B cell (primary cell): ENCODE results near the gene HABP2. TPM values are rescaled to one million over a fixed set of nuclear protein-coding genes. Genes with fewer than 3 reads are reported as not detected.

Experiments used
- ATAC-seq: fragments of 200-7000 bp; cut with Tn5 transposase; one replicate; pipeline ENCODE4 v1.10.0; 2021; ENCODE audit warnings: low read depth, mild to moderate bottlenecking, moderate number of reproducible peaks, moderate library complexity
- CTCF ChIA-PET: fragments of 350-600 bp; sonication (Branson Sonifier 250); formaldehyde crosslinking; loops from one replicate; lab custom pipeline; 2021; ENCODE audit warnings: antibody characterized with exemption, inconsistent platforms; lab: Charles Lee
- POLR2A ChIA-PET: fragments of 350-600 bp; sonication (Branson Sonifier 250); formaldehyde crosslinking; loops from one replicate; lab custom pipeline; 2021; ENCODE audit warnings: antibody characterized with exemption; lab: Charles Lee
- DNase-seq: peaks from one replicate; pipeline ENCODE4 v3.0.0; 2013
- H2AFZ ChIP-seq: 2 replicates; pipeline ENCODE4 v1.6.1; 2012; ENCODE audit warnings: mild to moderate bottlenecking, low read depth, low read length; ENCODE audit not compliant: insufficient read depth, poor library complexity, severe bottlenecking
- H3K27ac ChIP-seq, 2 donors: 1 replicate in 1 of 2; 2 replicates in 1 of 2; pipeline ENCODE4 v1.5.1; 2012 to 2013; ENCODE audit warnings: low read length in 2 of 2, mild to moderate bottlenecking in 2 of 2, moderate library complexity in 1 of 2
- H3K27me3 ChIP-seq, 4 experiments: fragments of 200-600 bp in 1 of 4; sonication (generic) in 1 of 4; replicated peaks in 1 of 4; 1 replicate in 2 of 4; 2 replicates in 2 of 4; pipeline versions ENCODE4 v1.6.1 to v1.7.0; 2013 to 2016; ENCODE audit warnings: low read length in 3 of 4, mild to moderate bottlenecking in 2 of 4, mixed read lengths in 1 of 4, moderate library complexity in 1 of 4; ENCODE audit not compliant: insufficient read depth in 4 of 4, control insufficient read depth in 3 of 4; ENCODE audit errors: control extremely low read depth in 1 of 4
- H3K36me3 ChIP-seq, 2 experiments: replicated peaks in 1 of 2; 1 replicate in 1 of 2; 2 replicates in 1 of 2; pipeline versions ENCODE4 v1.6.1 to v1.7.1; 2013; ENCODE audit warnings: low read length in 1 of 2; ENCODE audit not compliant: insufficient read depth in 2 of 2, control insufficient read depth in 1 of 2; ENCODE audit errors: control extremely low read depth in 1 of 2, extremely low read depth in 1 of 2
- H3K4me1 ChIP-seq, 2 donors: fragments of 200-600 bp in 1 of 2; sonication (generic) in 1 of 2; 1 replicate in 1 of 2; 2 replicates in 1 of 2; pipeline versions ENCODE4 v1.5.1 to v1.6.1; 2013 to 2017; ENCODE audit warnings: low read length in 2 of 2; ENCODE audit not compliant: control insufficient read depth in 2 of 2, insufficient read depth in 2 of 2
- H3K4me2 ChIP-seq: replicated peaks from 2 replicates; pipeline ENCODE3; 2012; ENCODE audit warnings: mild to moderate bottlenecking, low read depth, low read length; ENCODE audit not compliant: poor library complexity, severe bottlenecking
- H3K4me3 ChIP-seq, 5 experiments: fragments of 200-600 bp in 1 of 5; sonication (generic) in 1 of 5; 1 replicate in 3 of 5; 2 replicates in 2 of 5; pipeline versions ENCODE4 v1.5.1 to v1.7.0; 2011 to 2016; ENCODE audit warnings: low read length in 4 of 5, mild to moderate bottlenecking in 4 of 5, low read depth in 2 of 5, control low read depth in 1 of 5, moderate library complexity in 1 of 5; ENCODE audit not compliant: insufficient read depth in 1 of 5; ENCODE audit errors: control extremely low read depth in 1 of 5, extremely low read depth in 1 of 5
- H3K79me2 ChIP-seq: fragments of 200-600 bp; sonication (generic); one replicate; pipeline ENCODE4 v1.6.0; 2016; ENCODE audit warnings: low read length; ENCODE audit not compliant: control insufficient read depth, insufficient read depth
- H3K9ac ChIP-seq: fragments of 200-600 bp; sonication (generic); 2 replicates; pipeline ENCODE4 v1.6.1; 2017; ENCODE audit warnings: mild to moderate bottlenecking, low read length, moderate library complexity
- H3K9me3 ChIP-seq, 3 donors: one replicate each; pipeline versions ENCODE4 v1.6.1 to v1.7.1; 2013; ENCODE audit warnings: low read length in 2 of 3; ENCODE audit not compliant: control insufficient read depth in 2 of 3, insufficient read depth in 1 of 3; ENCODE audit errors: control extremely low read depth in 1 of 3
- H4K20me1 ChIP-seq: 2 replicates; pipeline ENCODE4 v1.6.0; 2012; ENCODE audit warnings: mild to moderate bottlenecking, low read length; ENCODE audit not compliant: insufficient read depth, control insufficient read depth, poor library complexity, severe bottlenecking
- H3K27ac Mint-ChIP-seq: one replicate; pipeline ENCODE4 v1.8.0; 2021; ENCODE audit warnings: mixed read lengths
- H3K27me3 Mint-ChIP-seq: one replicate; pipeline ENCODE4 v1.8.0; 2021; ENCODE audit warnings: mixed read lengths
- H3K4me1 Mint-ChIP-seq: one replicate; pipeline ENCODE4 v1.8.0; 2021; ENCODE audit warnings: mixed read lengths
- H3K4me3 Mint-ChIP-seq: one replicate; pipeline ENCODE4 v1.8.0; 2021; ENCODE audit warnings: mixed read lengths
- H3K9me3 Mint-ChIP-seq: one replicate; pipeline ENCODE4 v1.8.0; 2022; ENCODE audit warnings: mixed read lengths; ENCODE audit not compliant: insufficient read depth
- CTCF ChIP-seq: fragments of 200-600 bp; IDR thresholded peaks from one replicate; pipeline ENCODE4 v1.8.0; 2022; ENCODE audit warnings: antibody characterized with exemption, mild to moderate bottlenecking
- EZH2 ChIP-seq: IDR thresholded peaks from 2 replicates; pipeline ENCODE4 v1.6.1; 2012; ENCODE audit warnings: borderline replicate concordance, low read depth, mild to moderate bottlenecking, moderate library complexity, low read length; ENCODE audit not compliant: insufficient read depth, poor library complexity, severe bottlenecking
- WGBS: methylation state at CpG from one replicate; pipeline ENCODE4 v1.1.5; 2013; ENCODE audit warnings: missing lambda C conversion rate; ENCODE audit not compliant: insufficient coverage; 5-methylcytosine and 5-hydroxymethylcytosine counted together
- intact Hi-C: fragments of 100-400 bp; cut with micrococcal nuclease; formaldehyde crosslinking; loops from one replicate; pipeline ENCODE4 v1.10.0; 2022
- polyA plus RNA-seq: library from polyadenylated mRNA; depleted of rRNA; stranded (reverse); fragments of >200 nt; gene quantifications from 2 replicates; pipeline ENCODE4 v1.2.3, GENCODE V29; 2012
- total RNA-seq, 2 donors: library from RNA; stranded (reverse); fragments of 120-200 nt in 1 of 2; gene quantifications; 1 replicate in 1 of 2; 2 replicates in 1 of 2; pipeline versions ENCODE4 v1.2.3 to v1.2.4, GENCODE V29; 2013 to 2022

The HABP2 gene
- total and polyA plus RNA-seq, 2 donors (not counting 1 experiment from before 2014, with no cell fraction given), result not detected

GRCh38 chr10:113524539-113525490 lies 28.0 kb upstream of the HABP2 start:
- intact Hi-C loops, result no loop called here

More at GRCh38 chr10:113524539-113525490, 28.0 kb upstream of the HABP2 start:
- ChIA-PET POLR2A (no interaction called here), CTCF (no interaction called here)
- H3K4me3 Mint-ChIP-seq, result no peak overlapping the region
- H3K27me3 Mint-ChIP-seq, result peaks cover 5% of the 10 kb centered on the region
- no peak for DNase-seq
- H4K20me1 ChIP-seq, result no peaks in the 10 kb centered on the region
- TF ChIP-seq CTCF (no peak), EZH2 (no peak)
- no peak overlapping the region for H3K27ac ChIP-seq
- H3K36me3 ChIP-seq, result no peaks in the 10 kb centered on the region
- no peaks in the 10 kb centered on the region for H3K9me3 Mint-ChIP-seq
- no peaks in the 10 kb centered on the region for H3K4me1 ChIP-seq
- H3K4me3 ChIP-seq, result no peak overlapping the region
- no peaks in the 10 kb centered on the region for H3K79me2 ChIP-seq
- no peak overlapping the region for H2AFZ ChIP-seq
- H3K27me3 ChIP-seq, result no peaks in the 10 kb centered on the region
- ATAC-seq, result no peak
- H3K4me1 Mint-ChIP-seq, result no peaks in the 10 kb centered on the region
- H3K4me2 ChIP-seq, result no peak overlapping the region
- H3K9me3 ChIP-seq, result no peaks in the 10 kb centered on the region
- 87% methylated on average over 9 of the region's 11 CpGs for WGBS
- no peak overlapping the region for H3K9ac ChIP-seq
- H3K27ac Mint-ChIP-seq, result no peak overlapping the region
